ENCODE data around the gene HRH2. TPM values are rescaled to one million over a fixed set of nuclear protein-coding genes. Genes with fewer than 3 reads are reported as not detected.

The HRH2 gene
- total RNA-seq, 2 experiments from 2014 or later: 23.2 to 24.5 TPM

GRCh38 chr5:175663186-175664184 is 5.6 kb downstream of the HRH2 start:
- CTCF ChIA-PET: interaction anchor here (12.4 kb wide), 1 partner anchor 129 kb away, joined by 105 read pairs; no protein-coding TSS in a partner anchor
- TF ChIP-seq CTCF (IDR thresholded peaks at IDR 0.05): no peak
- DNase-seq (no peak), ATAC-seq (no peak)
- Mint-ChIP-seq H3K36me3 (ENCODE audit: low read depth) (peaks cover 32% of the 10 kb centered on the region), H3K9me3 (no peaks in the 10 kb centered on the region), H3K27me3 (no peaks in the 10 kb centered on the region), H3K4me3 (no peak overlapping the region), H3K27ac (no peak overlapping the region), H3K4me1 (ENCODE audit: low read depth) (peaks cover 53% of the 10 kb centered on the region)
- intact Hi-C loops (cut with micrococcal nuclease): no loop called here
- POLR2A ChIA-PET: interaction anchor here (0.8 to 2.0 kb wide), 2 partner anchors 10 to 12 kb away, joined by 3 to 6 read pairs; no protein-coding TSS in a partner anchor

- intact Hi-C loops (cut with micrococcal nuclease): no loop called here
- peaks cover 25% of the 10 kb centered on the region for H3K36me3 Mint-ChIP-seq (ENCODE audit: low read depth)
- ChIA-PET POLR2A (interaction anchor here (0.6 to 1.1 kb wide), 2 partner anchors 8 to 14 kb away, joined by 3 to 6 read pairs; no protein-coding TSS in a partner anchor), CTCF (interaction anchor here (2.4 to 12.4 kb wide), 2 partner anchors 130 to 131 kb away, joined by 13 to 105 read pairs; no protein-coding TSS in a partner anchor)
- DNase-seq: no peak
- TF ChIP-seq CTCF (IDR thresholded peaks at IDR 0.05): no peak
- no peak overlapping the region for H3K4me3 Mint-ChIP-seq
- H3K9me3 Mint-ChIP-seq: no peaks in the 10 kb centered on the region
- no peak for ATAC-seq
- H3K27ac Mint-ChIP-seq: no peak overlapping the region
- H3K27me3 Mint-ChIP-seq: no peaks in the 10 kb centered on the region
- H3K4me1 Mint-ChIP-seq (ENCODE audit: low read depth): peaks cover 49% of the 10 kb centered on the region
Observed at GRCh38 chr5:175664723-175665122, 6.9 kb downstream of the HRH2 start.

GRCh38 chr5:175666216-175666615 is 8.3 kb downstream of the HRH2 start:
- peaks cover 48% of the 10 kb centered on the region for H3K4me1 Mint-ChIP-seq (ENCODE audit: low read depth)
- no peak for ATAC-seq

GRCh38 chr5:175668006-175668405 is 10.1 kb downstream of the HRH2 start:
- intact Hi-C loops (cut with micrococcal nuclease): no loop called here
- H3K9me3 Mint-ChIP-seq: no peaks in the 10 kb centered on the region
- peaks cover 47% of the 10 kb centered on the region for H3K4me1 Mint-ChIP-seq (ENCODE audit: low read depth)
- DNase-seq (no peak), ATAC-seq (no peak)
- H3K27me3 Mint-ChIP-seq: no peaks in the 10 kb centered on the region
- CTCF ChIA-PET: interaction anchor here (1.3 kb wide), 1 partner anchor 134 kb away, joined by 7 read pairs; no protein-coding TSS in a partner anchor
- no peak overlapping the region for H3K27ac Mint-ChIP-seq
- POLR2A ChIA-PET: interaction anchor here (0.6 kb wide), 1 partner anchor 59 kb away, joined by 3 read pairs; no protein-coding TSS in a partner anchor
- TF ChIP-seq CTCF (IDR thresholded peaks at IDR 0.05): no peak
- H3K4me3 Mint-ChIP-seq: no peak overlapping the region
- H3K36me3 Mint-ChIP-seq (ENCODE audit: low read depth): peaks cover 5% of the 10 kb centered on the region

More at GRCh38 chr5:175666216-175666615, 8.3 kb downstream of the HRH2 start:
- Mint-ChIP-seq H3K9me3 (no peaks in the 10 kb centered on the region), H3K4me3 (no peak overlapping the region), H3K27ac (no peak overlapping the region), H3K36me3 (ENCODE audit: low read depth) (peaks cover 12% of the 10 kb centered on the region), H3K27me3 (no peaks in the 10 kb centered on the region)
- intact Hi-C loops (cut with micrococcal nuclease): no loop called here
- POLR2A ChIA-PET: no interaction called here
- DNase-seq: no peak
- CTCF ChIA-PET: interaction anchor here (2.4 kb wide), 1 partner anchor 133 kb away, joined by 13 read pairs; no protein-coding TSS in a partner anchor
- no peak for TF ChIP-seq CTCF (IDR thresholded peaks at IDR 0.05)

GRCh38 chr5:175670372-175670771 is 12.5 kb downstream of the HRH2 start:
- peaks cover 35% of the 10 kb centered on the region for H3K4me1 Mint-ChIP-seq (ENCODE audit: low read depth)

More at GRCh38 chr5:175670372-175670771, 12.5 kb downstream of the HRH2 start:
- Mint-ChIP-seq H3K27ac (no peak overlapping the region), H3K27me3 (no peaks in the 10 kb centered on the region), H3K36me3 (ENCODE audit: low read depth) (peaks cover 9% of the 10 kb centered on the region), H3K4me3 (no peak overlapping the region), H3K9me3 (no peaks in the 10 kb centered on the region)
- ChIA-PET CTCF (no interaction called here), POLR2A (no interaction called here)
- TF ChIP-seq CTCF (IDR thresholded peaks at IDR 0.05): no peak
- ATAC-seq: no peak
- no peak for DNase-seq
- intact Hi-C loops (cut with micrococcal nuclease): no loop called here
